ENCODE data around the gene TNNI3K. TPM values are rescaled to one million over a fixed set of nuclear protein-coding genes. Genes with fewer than 3 reads are reported as not detected.

The TNNI3K gene
- total RNA-seq, 1 donor from 2014 or later: not detected

DNA sequence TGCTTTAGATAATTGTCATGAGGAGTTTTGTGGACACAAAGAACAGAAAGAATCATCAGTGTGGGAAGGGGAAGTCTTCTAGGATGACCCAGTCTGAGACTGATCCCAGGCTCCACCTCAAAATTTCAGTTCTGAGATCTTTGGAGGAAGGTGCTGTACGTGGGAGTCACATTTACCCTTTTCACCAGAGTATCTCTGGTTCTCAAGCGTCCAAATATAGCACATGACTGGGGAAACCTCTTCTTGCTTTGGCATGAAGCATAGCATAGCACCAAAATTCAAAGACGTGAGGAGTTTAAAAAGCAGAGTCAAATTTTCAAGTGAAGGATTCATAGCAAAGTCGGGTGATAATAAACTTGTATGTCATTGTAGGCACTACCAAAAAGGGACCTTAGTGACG lies 180.7 kb downstream of the TNNI3K start:
- intact Hi-C loops (cut with DNase I): no loop called here
- Histone ChIP-seq H3K27me3 (no peaks in the 10 kb centered on the region), H3K27ac (no peak overlapping the region), H3K36me3 (no peaks in the 10 kb centered on the region), H3K9me3 (no peaks in the 10 kb centered on the region), H3K4me1 (no peaks in the 10 kb centered on the region), H3K4me3 (no peak overlapping the region)
- DNase-seq (ENCODE audit: extremely low spot score in 2 of 2): no peak
- TF ChIP-seq POLR2AphosphoS5 (IDR thresholded peaks at IDR 0.05; ENCODE audit: insufficient read depth in 1 of 2, low read depth in 1 of 2) (no peak), POLR2A (IDR thresholded peaks at IDR 0.05) (no peak)
- TF ChIP-seq, protein P1, sequence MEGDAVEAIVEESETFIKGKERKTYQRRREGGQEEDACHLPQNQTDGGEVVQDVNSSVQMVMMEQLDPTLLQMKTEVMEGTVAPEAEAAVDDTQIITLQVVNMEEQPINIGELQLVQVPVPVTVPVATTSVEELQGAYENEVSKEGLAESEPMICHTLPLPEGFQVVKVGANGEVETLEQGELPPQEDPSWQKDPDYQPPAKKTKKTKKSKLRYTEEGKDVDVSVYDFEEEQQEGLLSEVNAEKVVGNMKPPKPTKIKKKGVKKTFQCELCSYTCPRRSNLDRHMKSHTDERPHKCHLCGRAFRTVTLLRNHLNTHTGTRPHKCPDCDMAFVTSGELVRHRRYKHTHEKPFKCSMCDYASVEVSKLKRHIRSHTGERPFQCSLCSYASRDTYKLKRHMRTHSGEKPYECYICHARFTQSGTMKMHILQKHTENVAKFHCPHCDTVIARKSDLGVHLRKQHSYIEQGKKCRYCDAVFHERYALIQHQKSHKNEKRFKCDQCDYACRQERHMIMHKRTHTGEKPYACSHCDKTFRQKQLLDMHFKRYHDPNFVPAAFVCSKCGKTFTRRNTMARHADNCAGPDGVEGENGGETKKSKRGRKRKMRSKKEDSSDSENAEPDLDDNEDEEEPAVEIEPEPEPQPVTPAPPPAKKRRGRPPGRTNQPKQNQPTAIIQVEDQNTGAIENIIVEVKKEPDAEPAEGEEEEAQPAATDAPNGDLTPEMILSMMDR (IDR thresholded peaks at IDR 0.05): no peak

DNA sequence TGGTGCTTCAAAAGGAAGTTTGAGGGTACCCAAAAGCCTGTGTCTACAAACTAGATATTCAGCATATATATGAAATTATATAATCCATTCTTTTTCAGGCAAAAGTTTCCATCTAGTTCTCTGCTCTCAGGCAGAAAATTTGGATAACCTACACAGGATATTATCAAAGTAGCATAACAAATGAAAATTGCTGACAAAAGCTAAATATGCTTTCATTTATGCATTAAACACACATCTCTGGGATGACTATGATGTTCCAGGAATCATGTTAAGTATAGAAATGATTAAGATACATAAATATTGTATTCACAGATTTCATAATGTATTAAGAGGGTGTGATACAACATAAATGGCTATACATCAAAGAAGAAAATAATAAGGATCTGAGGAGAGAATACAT lies 184.4 kb downstream of the TNNI3K start:
- no peaks in the 10 kb centered on the region for H3K9me3 ChIP-seq
- H3K27ac ChIP-seq: no peak overlapping the region
- H3K4me1 ChIP-seq: no peaks in the 10 kb centered on the region
- intact Hi-C loops (cut with DNase I): no loop called here
- no peak overlapping the region for H3K4me3 ChIP-seq
- no peaks in the 10 kb centered on the region for H3K36me3 ChIP-seq
- no peaks in the 10 kb centered on the region for H3K27me3 ChIP-seq
- no peak for DNase-seq (ENCODE audit: extremely low spot score in 2 of 2)
- TF ChIP-seq POLR2AphosphoS5 (IDR thresholded peaks at IDR 0.05; ENCODE audit: insufficient read depth in 1 of 2, low read depth in 1 of 2): no peak
- no peak for TF ChIP-seq POLR2A (IDR thresholded peaks at IDR 0.05)
- TF ChIP-seq, protein P1 (IDR thresholded peaks at IDR 0.05): no peak

DNA sequence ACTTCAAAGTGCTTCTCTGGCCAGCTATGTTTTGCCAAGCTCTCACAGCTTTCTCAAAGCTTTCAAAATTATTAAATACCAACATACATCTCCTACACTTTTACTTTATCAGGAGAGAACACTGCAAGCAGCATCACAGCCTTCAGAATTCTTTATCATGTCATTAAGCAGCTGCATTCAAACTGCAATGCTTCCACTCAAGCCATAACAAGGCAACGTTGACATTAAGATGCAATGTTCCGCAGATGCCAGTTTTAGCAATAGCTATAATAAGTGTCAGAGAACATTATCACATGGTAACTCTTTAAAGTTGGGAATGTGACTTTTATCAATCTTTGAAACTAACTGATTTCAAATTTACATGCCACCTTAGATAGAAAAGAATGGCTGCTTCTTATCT lies 185.3 kb downstream of the TNNI3K start:
- no peak for DNase-seq (ENCODE audit: extremely low spot score in 2 of 2)
- TF ChIP-seq POLR2AphosphoS5 (IDR thresholded peaks at IDR 0.05; ENCODE audit: insufficient read depth in 1 of 2, low read depth in 1 of 2): no peak
- no peak overlapping the region for H3K4me3 ChIP-seq
- H3K9me3 ChIP-seq: no peaks in the 10 kb centered on the region
- no peaks in the 10 kb centered on the region for H3K36me3 ChIP-seq
- H3K27me3 ChIP-seq: no peaks in the 10 kb centered on the region
- no peak overlapping the region for H3K27ac ChIP-seq
- intact Hi-C loops (cut with DNase I): no loop called here
- H3K4me1 ChIP-seq: no peaks in the 10 kb centered on the region

DNA sequence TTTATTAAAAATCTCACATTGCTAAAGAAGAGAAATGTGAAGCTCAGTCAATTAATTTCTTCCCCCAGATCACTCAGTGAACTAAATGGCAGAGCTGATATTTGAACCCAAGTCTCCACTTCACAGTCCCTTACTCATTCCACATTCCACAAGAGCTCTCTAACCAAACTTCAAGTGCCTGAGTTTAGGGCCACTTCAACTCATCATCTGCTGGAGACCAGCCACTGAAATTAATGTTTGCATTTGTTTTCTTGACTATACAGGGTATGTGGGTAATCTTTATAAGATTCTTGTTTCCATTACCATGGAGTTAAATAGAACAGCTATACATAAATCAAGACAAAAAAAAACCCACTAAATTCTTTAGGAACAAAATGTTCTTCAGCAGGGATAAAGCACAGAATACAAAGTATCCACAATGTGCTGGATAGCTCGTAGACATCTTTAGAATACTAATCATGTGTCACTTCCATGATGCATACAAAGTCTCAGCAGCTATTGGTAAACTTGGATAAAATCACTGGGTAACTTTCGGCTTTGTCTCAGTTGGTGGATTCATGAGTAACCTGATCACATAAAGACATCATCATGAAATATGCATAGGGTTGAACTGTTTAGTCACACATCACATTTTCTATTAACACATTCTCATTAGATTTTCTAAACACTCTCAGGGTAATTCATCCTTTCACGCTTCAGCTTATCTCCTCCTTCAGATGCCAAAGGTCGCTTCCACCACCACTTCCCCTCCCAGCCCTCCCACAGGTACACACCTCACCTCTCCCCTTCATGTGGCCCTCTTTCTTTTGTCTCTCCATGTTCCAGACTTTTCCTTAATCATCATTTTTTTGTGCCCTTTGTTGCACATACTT lies 187.5 kb downstream of the TNNI3K start:
- DNase-seq (ENCODE audit: extremely low spot score in 2 of 2): no peak
- H3K36me3 ChIP-seq: no peaks in the 10 kb centered on the region
- no peaks in the 10 kb centered on the region for H3K9me3 ChIP-seq
- intact Hi-C loops (cut with DNase I): no loop called here
- H3K27ac ChIP-seq: no peak overlapping the region
- H3K4me3 ChIP-seq: no peak overlapping the region
- TF ChIP-seq POLR2A (IDR thresholded peaks at IDR 0.05): no peak
- TF ChIP-seq, protein P1 (IDR thresholded peaks at IDR 0.05): no peak
- TF ChIP-seq POLR2AphosphoS5 (IDR thresholded peaks at IDR 0.05; ENCODE audit: insufficient read depth in 1 of 2, low read depth in 1 of 2): no peak
- no peaks in the 10 kb centered on the region for H3K4me1 ChIP-seq
- H3K27me3 ChIP-seq: no peaks in the 10 kb centered on the region

DNA sequence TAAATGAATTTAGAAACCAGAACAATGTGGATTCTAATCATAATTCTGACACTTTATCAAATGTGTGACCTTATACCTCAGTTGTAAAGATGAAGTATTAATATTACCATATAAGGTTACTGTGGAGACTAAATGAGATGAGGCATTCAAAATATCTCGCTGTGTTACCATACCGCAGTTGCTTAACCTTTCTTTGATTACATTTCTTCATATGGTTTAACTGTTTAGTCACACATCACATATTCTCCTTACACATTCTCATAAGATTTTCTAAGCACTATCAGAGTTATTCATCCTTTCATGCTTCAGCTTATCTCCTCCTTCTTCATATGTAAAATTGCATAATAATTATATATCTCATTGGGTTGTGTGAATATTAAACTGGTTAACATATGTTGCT lies 188.3 kb downstream of the TNNI3K start:
- DNase-seq (ENCODE audit: extremely low spot score in 2 of 2): no peak
- intact Hi-C loops (cut with DNase I): no loop called here
- no peaks in the 10 kb centered on the region for H3K9me3 ChIP-seq
- no peaks in the 10 kb centered on the region for H3K27me3 ChIP-seq
- no peak overlapping the region for H3K27ac ChIP-seq
- TF ChIP-seq, protein P1 (IDR thresholded peaks at IDR 0.05): no peak
- TF ChIP-seq POLR2A (IDR thresholded peaks at IDR 0.05) (no peak), POLR2AphosphoS5 (IDR thresholded peaks at IDR 0.05; ENCODE audit: insufficient read depth in 1 of 2, low read depth in 1 of 2) (no peak)
- H3K4me1 ChIP-seq: no peaks in the 10 kb centered on the region
- H3K36me3 ChIP-seq: no peaks in the 10 kb centered on the region
- no peak overlapping the region for H3K4me3 ChIP-seq
